ENCODE data around the gene ATP2B3. TPM values are rescaled to one million over a fixed set of nuclear protein-coding genes. Genes with fewer than 3 reads are reported as not detected.

ATP2B3 gene
- total RNA-seq, 1 experiment from 2014 or later = 0.35 TPM

DNA sequence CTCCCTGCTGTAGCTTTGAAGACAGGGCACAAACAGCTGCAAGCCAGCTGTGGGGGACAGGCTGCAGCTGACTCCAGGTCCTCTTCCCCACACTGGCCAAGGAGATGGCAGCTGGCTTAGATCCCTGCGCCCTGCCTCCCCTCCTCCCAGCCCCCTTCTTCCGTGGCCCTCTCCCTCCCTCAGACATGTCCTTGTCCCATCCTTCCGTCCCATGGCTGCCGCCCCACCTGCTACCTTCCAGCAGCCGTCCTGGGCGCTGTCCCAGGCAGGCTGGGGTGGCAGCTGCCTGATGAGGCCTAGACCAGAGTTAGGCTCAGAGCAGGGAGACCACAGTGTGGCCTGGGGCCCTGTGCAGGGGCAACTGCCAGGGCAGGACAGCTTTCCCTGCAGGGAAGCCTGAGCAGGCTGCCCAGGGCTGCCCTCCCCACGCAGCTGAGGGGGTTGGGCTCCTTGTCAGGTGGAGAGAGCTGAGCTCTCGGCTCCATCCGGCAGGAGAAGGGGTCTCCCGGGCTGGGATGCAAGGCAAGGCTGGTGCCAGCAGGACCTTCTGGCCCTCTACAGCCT, 26.0 kb upstream of the ATP2B3 start:
- no CpG with 5 or more reads among the region's 10 CpGs for WGBS (ENCODE audit: extremely low coverage, insufficient read length, low lambda C conversion rate)
- no peak overlapping the region for H3K27ac Mint-ChIP-seq
- H2AFZ ChIP-seq (ENCODE audit: low read length) = no peak overlapping the region

More for the DNA sequence above, 26.0 kb upstream of the ATP2B3 start:
- Mint-ChIP-seq H3K4me1 (peaks cover 0 to 7% of the 10 kb centered on the region in 2 experiments; a peak in 2 of 4 replicates), H3K4me3 (no peak overlapping the region), H3K27me3 (ENCODE audit: low read depth) (peaks cover 10% of the 10 kb centered on the region), H3K36me3 (ENCODE audit: insufficient read depth in 1 of 3, low read depth in 3 of 3) (peaks cover 0 to 2% (median 0%) of the 10 kb centered on the region in 3 experiments; a peak in 1 of 7 replicates), H3K9me3 (peaks cover 40 to 70% of the 10 kb centered on the region in 2 experiments)
- Histone ChIP-seq H3K4me1 (ENCODE audit: insufficient read depth, low read length) (no peaks in the 10 kb centered on the region), H3K79me1 (ENCODE audit: insufficient read depth, low read depth, low read length, poor library complexity, severe bottlenecking) (no peaks in the 10 kb centered on the region), H3K79me2 (ENCODE audit: insufficient read depth, low read length) (no peaks in the 10 kb centered on the region), H3K27ac (ENCODE audit: insufficient read length, low read depth, low read length) (no peak overlapping the region), H2BK12ac (ENCODE audit: insufficient read length, low read depth, low read length) (no peak overlapping the region), H2AK5ac (ENCODE audit: insufficient read length, low read length) (no peak overlapping the region), H3K9ac (ENCODE audit: extremely low read depth, insufficient read length, low read length) (no peak overlapping the region), H4K20me1 (ENCODE audit: control insufficient read depth, insufficient read depth, insufficient read length) (no peaks in the 10 kb centered on the region), H3T11ph (ENCODE audit: low read length) (no peak overlapping the region), H3K9me3 (ENCODE audit: control insufficient read depth, low read depth, low read length) (peaks cover 25% of the 10 kb centered on the region), H2BK5ac (ENCODE audit: insufficient read length, low read length) (no peak overlapping the region), H3K56ac (ENCODE audit: insufficient read length, low read depth, low read length) (no peak overlapping the region), H2BK20ac (ENCODE audit: low read depth, low read length, poor library complexity, severe bottlenecking) (no peak overlapping the region), H4K91ac (ENCODE audit: insufficient read length, low read depth, low read length) (no peak overlapping the region), H3K14ac (ENCODE audit: insufficient read depth, low read length) (no peak overlapping the region), H3K23ac (ENCODE audit: insufficient read length, low read depth, low read length) (no peak overlapping the region), H3K4ac (ENCODE audit: low read depth, low read length) (no peak overlapping the region), H3K4me2 (ENCODE audit: insufficient read depth, insufficient read length, low read length) (no peak overlapping the region), H2BK120ac (ENCODE audit: low read depth, low read length, poor library complexity, severe bottlenecking) (no peak overlapping the region), H4K8ac (replicated peaks; ENCODE audit: insufficient read length, low read depth, low read length) (no peak overlapping the region), H4K5ac (ENCODE audit: insufficient read length, low read depth, low read length) (no peak overlapping the region), H3K27me3 (ENCODE audit: insufficient read depth, low read length) (no peaks in the 10 kb centered on the region), H3K23me2 (ENCODE audit: insufficient read length, low read depth, low read length, poor library complexity, severe bottlenecking) (no peaks in the 10 kb centered on the region), H2BK15ac (ENCODE audit: low read depth, low read length) (no peak overlapping the region), H3K18ac (ENCODE audit: insufficient read length, low read depth, low read length) (no peak overlapping the region)
- DNase-seq = no peak
- TF ChIP-seq, protein P1, sequence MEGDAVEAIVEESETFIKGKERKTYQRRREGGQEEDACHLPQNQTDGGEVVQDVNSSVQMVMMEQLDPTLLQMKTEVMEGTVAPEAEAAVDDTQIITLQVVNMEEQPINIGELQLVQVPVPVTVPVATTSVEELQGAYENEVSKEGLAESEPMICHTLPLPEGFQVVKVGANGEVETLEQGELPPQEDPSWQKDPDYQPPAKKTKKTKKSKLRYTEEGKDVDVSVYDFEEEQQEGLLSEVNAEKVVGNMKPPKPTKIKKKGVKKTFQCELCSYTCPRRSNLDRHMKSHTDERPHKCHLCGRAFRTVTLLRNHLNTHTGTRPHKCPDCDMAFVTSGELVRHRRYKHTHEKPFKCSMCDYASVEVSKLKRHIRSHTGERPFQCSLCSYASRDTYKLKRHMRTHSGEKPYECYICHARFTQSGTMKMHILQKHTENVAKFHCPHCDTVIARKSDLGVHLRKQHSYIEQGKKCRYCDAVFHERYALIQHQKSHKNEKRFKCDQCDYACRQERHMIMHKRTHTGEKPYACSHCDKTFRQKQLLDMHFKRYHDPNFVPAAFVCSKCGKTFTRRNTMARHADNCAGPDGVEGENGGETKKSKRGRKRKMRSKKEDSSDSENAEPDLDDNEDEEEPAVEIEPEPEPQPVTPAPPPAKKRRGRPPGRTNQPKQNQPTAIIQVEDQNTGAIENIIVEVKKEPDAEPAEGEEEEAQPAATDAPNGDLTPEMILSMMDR (conservative IDR thresholded peaks at IDR 0.05) = no peak

Data from H9 (cell line).